Activated CD4-positive, alpha-beta T cell treated with anti-CD3 and anti-CD28 coated beads, Interleukin-2, amount 10 ng/mL, durations not matched to agents 7 days and 5 days (primary cell): ENCODE data around the gene GABPA. TPM values are rescaled to one million over a fixed set of nuclear protein-coding genes. Genes with fewer than 3 reads are reported as not detected.

Experiments used
- total RNA-seq, 2 experiments: library from RNA; stranded (reverse); gene quantifications; one replicate each; pipeline ENCODE4 v1.2.3, GENCODE V29; 2021

The GABPA gene
- total RNA-seq, 2 experiments from 2014 or later, result 26.9 TPM

Other genes with a start within 250 kb of the GABPA start
- gene MRPL39, start 127.5 kb upstream of the GABPA start, total RNA-seq, result 10 to 100 TPM; 36.0 to 36.1 TPM
- gene JAM2, start 95.7 kb upstream of the GABPA start, total RNA-seq, result under 1 TPM; 0.05 to 0.23 TPM
- gene ATP5PF, start 68 bp upstream of the GABPA start, total RNA-seq, result 100 to 1,000 TPM; 134 to 143 TPM